Measurements from ENCODE around the gene TCAF2. TPM values are rescaled to one million over a fixed set of nuclear protein-coding genes. Genes with fewer than 3 reads are reported as not detected.
"Not testable (repeated sequence)": the region's sequence is repeated elsewhere in the genome, so short reads cannot be mapped to it uniquely, and the experiment has no call there.

Gene TCAF2
- total RNA-seq: 1.3 and 1.5 TPM in 2 replicates
- 1.9 and 3.1 TPM in 2 replicates for polyA plus RNA-seq
- polyA plus RNA-seq (2012): 1.2 and 2.3 TPM in 2 replicates
- polyA minus RNA-seq (ENCODE audit: low replicate concordance): 2.9 and 3.8 TPM in 2 replicates

GRCh38 chr7:143620646-143621045 is at the start of gene TCAF2:
TCAF2 (plus strand) TSS chr7:143620974.
- H3K27me3 ChIP-seq (ENCODE audit: control insufficient read depth, insufficient read depth, low read length); H3K36me3 ChIP-seq (ENCODE audit: control insufficient read depth, insufficient read depth, low read length); H3K27ac ChIP-seq (ENCODE audit: insufficient read depth, low read length); H3K9ac ChIP-seq (ENCODE audit: insufficient read depth, low read length); DNase-seq (ENCODE audit: low read depth in 2 of 2); H4K20me1 ChIP-seq (ENCODE audit: control insufficient read depth, extremely low read depth, insufficient read depth, low read length); H2AFZ ChIP-seq (ENCODE audit: low read length); H3K4me1 ChIP-seq (ENCODE audit: control insufficient read depth, extremely low read depth, insufficient read depth, low read length); H3K4me2 ChIP-seq (ENCODE audit: extremely low read depth, insufficient read depth, low read length); H3K79me2 ChIP-seq (ENCODE audit: control insufficient read depth, insufficient read depth, low read length); H3K9me3 ChIP-seq (ENCODE audit: control insufficient read depth, insufficient read depth, low read depth, low read length): not testable (repeated sequence)
- peak within 1 kb of the TSS in 1 of 4 experiments; percentile 34 for H3K4me3 ChIP-seq (replicated peaks in 1 of 4; ENCODE audit: control extremely low read depth in 1 of 4, insufficient read depth in 1 of 4, low read depth in 3 of 4, low read length in 4 of 4)

GRCh38 chr7:143571501-143571900 is 49.3 kb upstream of the TCAF2 start, which contains the start of gene CTAGE15:
CTAGE15 (plus strand) TSS chr7:143571801; CDS start chr7:143571818, 17 bp downstream.
- not testable (repeated sequence) for H3K36me3 ChIP-seq (ENCODE audit: control insufficient read depth, insufficient read depth, low read length); H3K79me2 ChIP-seq (ENCODE audit: control insufficient read depth, insufficient read depth, low read length); H3K27ac ChIP-seq (ENCODE audit: insufficient read depth, low read length); H4K20me1 ChIP-seq (ENCODE audit: control insufficient read depth, extremely low read depth, insufficient read depth, low read length); H3K4me2 ChIP-seq (ENCODE audit: extremely low read depth, insufficient read depth, low read length); DNase-seq (ENCODE audit: low read depth in 2 of 2); H3K9me3 ChIP-seq (ENCODE audit: control insufficient read depth, insufficient read depth, low read depth, low read length); H3K27me3 ChIP-seq (ENCODE audit: control insufficient read depth, insufficient read depth, low read length); H3K9ac ChIP-seq (ENCODE audit: insufficient read depth, low read length); H3K4me1 ChIP-seq (ENCODE audit: control insufficient read depth, extremely low read depth, insufficient read depth, low read length); H2AFZ ChIP-seq (ENCODE audit: low read length); H3K4me3 ChIP-seq (replicated peaks in 1 of 4; ENCODE audit: control extremely low read depth in 1 of 4, insufficient read depth in 1 of 4, low read depth in 3 of 4, low read length in 4 of 4)

- not testable (repeated sequence) for H3K79me2 ChIP-seq (ENCODE audit: control insufficient read depth, insufficient read depth, low read length); H3K4me1 ChIP-seq (ENCODE audit: control insufficient read depth, extremely low read depth, insufficient read depth, low read length); H3K27ac ChIP-seq (ENCODE audit: insufficient read depth, low read length); H3K27me3 ChIP-seq (ENCODE audit: control insufficient read depth, insufficient read depth, low read length); DNase-seq (ENCODE audit: low read depth in 2 of 2); H3K4me2 ChIP-seq (ENCODE audit: extremely low read depth, insufficient read depth, low read length); H4K20me1 ChIP-seq (ENCODE audit: control insufficient read depth, extremely low read depth, insufficient read depth, low read length); H3K9ac ChIP-seq (ENCODE audit: insufficient read depth, low read length); H3K4me3 ChIP-seq (replicated peaks in 1 of 4; ENCODE audit: control extremely low read depth in 1 of 4, insufficient read depth in 1 of 4, low read depth in 3 of 4, low read length in 4 of 4); H2AFZ ChIP-seq (ENCODE audit: low read length); H3K36me3 ChIP-seq (ENCODE audit: control insufficient read depth, insufficient read depth, low read length); H3K9me3 ChIP-seq (ENCODE audit: control insufficient read depth, insufficient read depth, low read depth, low read length)
Measured at GRCh38 chr7:143588183-143588582, 32.6 kb upstream of the TCAF2 start.

- H3K9me3 ChIP-seq (ENCODE audit: control insufficient read depth, insufficient read depth, low read depth, low read length); H3K27me3 ChIP-seq (ENCODE audit: control insufficient read depth, insufficient read depth, low read length); H4K20me1 ChIP-seq (ENCODE audit: control insufficient read depth, extremely low read depth, insufficient read depth, low read length); H3K4me2 ChIP-seq (ENCODE audit: extremely low read depth, insufficient read depth, low read length); H3K9ac ChIP-seq (ENCODE audit: insufficient read depth, low read length); H3K4me3 ChIP-seq (replicated peaks in 1 of 4; ENCODE audit: control extremely low read depth in 1 of 4, insufficient read depth in 1 of 4, low read depth in 3 of 4, low read length in 4 of 4); H3K4me1 ChIP-seq (ENCODE audit: control insufficient read depth, extremely low read depth, insufficient read depth, low read length); H3K36me3 ChIP-seq (ENCODE audit: control insufficient read depth, insufficient read depth, low read length); DNase-seq (ENCODE audit: low read depth in 2 of 2); H2AFZ ChIP-seq (ENCODE audit: low read length); H3K27ac ChIP-seq (ENCODE audit: insufficient read depth, low read length); H3K79me2 ChIP-seq (ENCODE audit: control insufficient read depth, insufficient read depth, low read length): not testable (repeated sequence)
Measured at GRCh38 chr7:143589897-143590296, 30.9 kb upstream of the TCAF2 start.

GRCh38 chr7:143598086-143598485 is 22.7 kb upstream of the TCAF2 start:
- H3K27ac ChIP-seq (ENCODE audit: insufficient read depth, low read length); H3K4me3 ChIP-seq (replicated peaks in 1 of 4; ENCODE audit: control extremely low read depth in 1 of 4, insufficient read depth in 1 of 4, low read depth in 3 of 4, low read length in 4 of 4); H4K20me1 ChIP-seq (ENCODE audit: control insufficient read depth, extremely low read depth, insufficient read depth, low read length); H3K79me2 ChIP-seq (ENCODE audit: control insufficient read depth, insufficient read depth, low read length); H3K4me2 ChIP-seq (ENCODE audit: extremely low read depth, insufficient read depth, low read length); H2AFZ ChIP-seq (ENCODE audit: low read length); H3K9ac ChIP-seq (ENCODE audit: insufficient read depth, low read length); DNase-seq (ENCODE audit: low read depth in 2 of 2); H3K27me3 ChIP-seq (ENCODE audit: control insufficient read depth, insufficient read depth, low read length); H3K9me3 ChIP-seq (ENCODE audit: control insufficient read depth, insufficient read depth, low read depth, low read length); H3K36me3 ChIP-seq (ENCODE audit: control insufficient read depth, insufficient read depth, low read length); H3K4me1 ChIP-seq (ENCODE audit: control insufficient read depth, extremely low read depth, insufficient read depth, low read length): not testable (repeated sequence)

- H3K4me3 ChIP-seq (replicated peaks in 1 of 4; ENCODE audit: control extremely low read depth in 1 of 4, insufficient read depth in 1 of 4, low read depth in 3 of 4, low read length in 4 of 4); H3K79me2 ChIP-seq (ENCODE audit: control insufficient read depth, insufficient read depth, low read length); H2AFZ ChIP-seq (ENCODE audit: low read length); H3K4me1 ChIP-seq (ENCODE audit: control insufficient read depth, extremely low read depth, insufficient read depth, low read length); DNase-seq (ENCODE audit: low read depth in 2 of 2); H3K9me3 ChIP-seq (ENCODE audit: control insufficient read depth, insufficient read depth, low read depth, low read length); H4K20me1 ChIP-seq (ENCODE audit: control insufficient read depth, extremely low read depth, insufficient read depth, low read length); H3K9ac ChIP-seq (ENCODE audit: insufficient read depth, low read length); H3K4me2 ChIP-seq (ENCODE audit: extremely low read depth, insufficient read depth, low read length); H3K36me3 ChIP-seq (ENCODE audit: control insufficient read depth, insufficient read depth, low read length); H3K27me3 ChIP-seq (ENCODE audit: control insufficient read depth, insufficient read depth, low read length); H3K27ac ChIP-seq (ENCODE audit: insufficient read depth, low read length): not testable (repeated sequence)
Measured at GRCh38 chr7:143603549-143603948, 17.2 kb upstream of the TCAF2 start.

GRCh38 chr7:143606088-143606487 is 14.7 kb upstream of the TCAF2 start:
- not testable (repeated sequence) for H3K9ac ChIP-seq (ENCODE audit: insufficient read depth, low read length); H3K4me3 ChIP-seq (replicated peaks in 1 of 4; ENCODE audit: control extremely low read depth in 1 of 4, insufficient read depth in 1 of 4, low read depth in 3 of 4, low read length in 4 of 4); H3K27ac ChIP-seq (ENCODE audit: insufficient read depth, low read length); DNase-seq (ENCODE audit: low read depth in 2 of 2); H3K4me2 ChIP-seq (ENCODE audit: extremely low read depth, insufficient read depth, low read length); H3K4me1 ChIP-seq (ENCODE audit: control insufficient read depth, extremely low read depth, insufficient read depth, low read length); H3K79me2 ChIP-seq (ENCODE audit: control insufficient read depth, insufficient read depth, low read length); H3K36me3 ChIP-seq (ENCODE audit: control insufficient read depth, insufficient read depth, low read length); H4K20me1 ChIP-seq (ENCODE audit: control insufficient read depth, extremely low read depth, insufficient read depth, low read length); H3K9me3 ChIP-seq (ENCODE audit: control insufficient read depth, insufficient read depth, low read depth, low read length); H2AFZ ChIP-seq (ENCODE audit: low read length); H3K27me3 ChIP-seq (ENCODE audit: control insufficient read depth, insufficient read depth, low read length)
